GM12878 (cell line): ENCODE data around the gene DEXI. TPM values are rescaled to one million over a fixed set of nuclear protein-coding genes. Genes with fewer than 3 reads are reported as not detected.

Experiments
- BCLAF1 ChIP-seq: fragments of 450-650 bp; IDR thresholded peaks from 2 replicates; pipeline ENCODE4 v1.6.1; 2017; ENCODE audit warnings: antibody characterized with exemption, mild to moderate bottlenecking, moderate library complexity
- BRCA1 ChIP-seq: IDR thresholded peaks from 2 replicates; pipeline ENCODE4 v1.6.1; 2011; ENCODE audit warnings: low read depth, low read length, improper control_type of control experiment
- ELK1 ChIP-seq: IDR thresholded peaks from 2 replicates; pipeline ENCODE4 v1.6.1; 2012; ENCODE audit warnings: low read depth, low read length, improper control_type of control experiment
- FOS ChIP-seq: IDR thresholded peaks from 3 replicates; pipeline ENCODE4 v1.6.1; 2011; ENCODE audit warnings: borderline replicate concordance; ENCODE audit not compliant: insufficient read length; ENCODE audit errors: extremely low read depth
- KAT2A ChIP-seq: conservative IDR thresholded peaks from 2 replicates; pipeline ENCODE4 v1.6.1; 2011; ENCODE audit warnings: low read depth, low read length; ENCODE audit not compliant: control insufficient read depth
- POLR2A ChIP-seq: IDR thresholded peaks from 2 replicates; pipeline ENCODE4 v1.6.1; 2011; ENCODE audit warnings: low read depth, mild to moderate bottlenecking, low read length
- RAD21 ChIP-seq: IDR thresholded peaks from 2 replicates; pipeline ENCODE4 v1.6.1; 2011; ENCODE audit warnings: mild to moderate bottlenecking, low read depth, low read length, moderate library complexity; ENCODE audit not compliant: insufficient read depth
- SMAD1 ChIP-seq: fragments of 450-650 bp; IDR thresholded peaks from 2 replicates; pipeline ENCODE4 v1.6.1; 2018; ENCODE audit warnings: mild to moderate bottlenecking, low read depth; ENCODE audit not compliant: partially characterized antibody
- SP1 ChIP-seq: IDR thresholded peaks from one replicate; pipeline ENCODE4 v1.6.1; 2011; ENCODE audit warnings: low read depth, low read length
- TARDBP ChIP-seq: IDR thresholded peaks from 2 replicates; pipeline ENCODE4 v1.6.1; 2016; ENCODE audit warnings: borderline replicate concordance
- TCF12 ChIP-seq: IDR thresholded peaks from 2 replicates; pipeline ENCODE4 v1.6.1; 2011; ENCODE audit warnings: low read depth, mild to moderate bottlenecking, low read length
- ZBTB4 ChIP-seq: fragments of 450-650 bp; formaldehyde crosslinking; IDR thresholded peaks from 2 replicates; pipeline ENCODE4 v1.4.0; 2022; ENCODE audit warnings: mild to moderate bottlenecking, moderate library complexity
- ZNF24 ChIP-seq: fragments of 450-650 bp; IDR thresholded peaks from 2 replicates; pipeline ENCODE4 v1.6.1; 2017; ENCODE audit warnings: antibody characterized with exemption, mild to moderate bottlenecking
- polyA plus RNA-seq, 11 experiments: library from polyadenylated mRNA; depleted of rRNA in 4 of 11; unstranded in 6 of 11; stranded (reverse) in 5 of 11; fragments of >200 nt; fragmentation: Nextera tagmentation in 4 of 11; fragmentation: Illumina TruSeq in 1 of 11; extraction: Ambion mirVana in 4 of 11; extraction: Trizol in 1 of 11; gene quantifications; 1 replicate in 1 of 11; 2 replicates in 10 of 11; pipeline versions ENCODE4 v1.2.1 to v1.2.3, GENCODE V29; 2011 to 2016; ENCODE audit warnings: inconsistent platforms in 2 of 11, missing spikeins in 2 of 11, low read depth in 1 of 11
- total RNA-seq, 4 experiments: library from RNA; depleted of rRNA in 3 of 4; stranded (reverse); fragments of >200 nt in 3 of 4; fragmentation: Illumina TruSeq in 1 of 4; extraction: Trizol in 1 of 4; gene quantifications; 2 replicates each; pipeline versions ENCODE4 v1.2.1 to v1.2.3, GENCODE V29; 2013 to 2021
- TF ChIP-seq, protein P1 (sequence below): fragments of 450-650 bp; IDR thresholded peaks from 2 replicates; pipeline ENCODE4 v1.6.1; 2017; ENCODE audit warnings: low read depth, mild to moderate bottlenecking, moderate library complexity
- TF ChIP-seq, protein P2 (sequence below): IDR thresholded peaks from 2 replicates; pipeline ENCODE4 v1.6.1; 2012; ENCODE audit warnings: mild to moderate bottlenecking, low read depth, low read length
- TF ChIP-seq, protein P3 (sequence below): fragments of 450-650 bp; IDR thresholded peaks from 2 replicates; pipeline ENCODE4 v1.6.1; 2017; ENCODE audit warnings: borderline replicate concordance

The DEXI gene
- total and polyA plus RNA-seq, 10 of the 15 experiments (the other 5 are each of a cell fraction or from before 2014, with no cell fraction given), result 1.4 to 26.3 (median 18.4) TPM

- no peak for TF ChIP-seq FOS
- peak; percentile 28 for TF ChIP-seq SP1
- TF ChIP-seq RAD21, result no peak
- peak; percentile 67 for TF ChIP-seq TCF12
- TF ChIP-seq POLR2A, result no peak
- TF ChIP-seq ZNF24, result no peak
- TF ChIP-seq, protein P1, sequence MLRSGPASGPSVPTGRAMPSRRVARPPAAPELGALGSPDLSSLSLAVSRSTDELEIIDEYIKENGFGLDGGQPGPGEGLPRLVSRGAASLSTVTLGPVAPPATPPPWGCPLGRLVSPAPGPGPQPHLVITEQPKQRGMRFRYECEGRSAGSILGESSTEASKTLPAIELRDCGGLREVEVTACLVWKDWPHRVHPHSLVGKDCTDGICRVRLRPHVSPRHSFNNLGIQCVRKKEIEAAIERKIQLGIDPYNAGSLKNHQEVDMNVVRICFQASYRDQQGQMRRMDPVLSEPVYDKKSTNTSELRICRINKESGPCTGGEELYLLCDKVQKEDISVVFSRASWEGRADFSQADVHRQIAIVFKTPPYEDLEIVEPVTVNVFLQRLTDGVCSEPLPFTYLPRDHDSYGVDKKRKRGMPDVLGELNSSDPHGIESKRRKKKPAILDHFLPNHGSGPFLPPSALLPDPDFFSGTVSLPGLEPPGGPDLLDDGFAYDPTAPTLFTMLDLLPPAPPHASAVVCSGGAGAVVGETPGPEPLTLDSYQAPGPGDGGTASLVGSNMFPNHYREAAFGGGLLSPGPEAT, result peak; percentile 66; the same call in 1 of the 2 replicates
- no peak for TF ChIP-seq ZBTB4 (CRISPR knock-in tag)
- TF ChIP-seq, protein P2, sequence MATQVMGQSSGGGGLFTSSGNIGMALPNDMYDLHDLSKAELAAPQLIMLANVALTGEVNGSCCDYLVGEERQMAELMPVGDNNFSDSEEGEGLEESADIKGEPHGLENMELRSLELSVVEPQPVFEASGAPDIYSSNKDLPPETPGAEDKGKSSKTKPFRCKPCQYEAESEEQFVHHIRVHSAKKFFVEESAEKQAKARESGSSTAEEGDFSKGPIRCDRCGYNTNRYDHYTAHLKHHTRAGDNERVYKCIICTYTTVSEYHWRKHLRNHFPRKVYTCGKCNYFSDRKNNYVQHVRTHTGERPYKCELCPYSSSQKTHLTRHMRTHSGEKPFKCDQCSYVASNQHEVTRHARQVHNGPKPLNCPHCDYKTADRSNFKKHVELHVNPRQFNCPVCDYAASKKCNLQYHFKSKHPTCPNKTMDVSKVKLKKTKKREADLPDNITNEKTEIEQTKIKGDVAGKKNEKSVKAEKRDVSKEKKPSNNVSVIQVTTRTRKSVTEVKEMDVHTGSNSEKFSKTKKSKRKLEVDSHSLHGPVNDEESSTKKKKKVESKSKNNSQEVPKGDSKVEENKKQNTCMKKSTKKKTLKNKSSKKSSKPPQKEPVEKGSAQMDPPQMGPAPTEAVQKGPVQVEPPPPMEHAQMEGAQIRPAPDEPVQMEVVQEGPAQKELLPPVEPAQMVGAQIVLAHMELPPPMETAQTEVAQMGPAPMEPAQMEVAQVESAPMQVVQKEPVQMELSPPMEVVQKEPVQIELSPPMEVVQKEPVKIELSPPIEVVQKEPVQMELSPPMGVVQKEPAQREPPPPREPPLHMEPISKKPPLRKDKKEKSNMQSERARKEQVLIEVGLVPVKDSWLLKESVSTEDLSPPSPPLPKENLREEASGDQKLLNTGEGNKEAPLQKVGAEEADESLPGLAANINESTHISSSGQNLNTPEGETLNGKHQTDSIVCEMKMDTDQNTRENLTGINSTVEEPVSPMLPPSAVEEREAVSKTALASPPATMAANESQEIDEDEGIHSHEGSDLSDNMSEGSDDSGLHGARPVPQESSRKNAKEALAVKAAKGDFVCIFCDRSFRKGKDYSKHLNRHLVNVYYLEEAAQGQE, result no peak
- no peak for TF ChIP-seq ELK1
- TF ChIP-seq SMAD1, result peak; percentile 83
- no peak for TF ChIP-seq TARDBP
- TF ChIP-seq, protein P3, sequence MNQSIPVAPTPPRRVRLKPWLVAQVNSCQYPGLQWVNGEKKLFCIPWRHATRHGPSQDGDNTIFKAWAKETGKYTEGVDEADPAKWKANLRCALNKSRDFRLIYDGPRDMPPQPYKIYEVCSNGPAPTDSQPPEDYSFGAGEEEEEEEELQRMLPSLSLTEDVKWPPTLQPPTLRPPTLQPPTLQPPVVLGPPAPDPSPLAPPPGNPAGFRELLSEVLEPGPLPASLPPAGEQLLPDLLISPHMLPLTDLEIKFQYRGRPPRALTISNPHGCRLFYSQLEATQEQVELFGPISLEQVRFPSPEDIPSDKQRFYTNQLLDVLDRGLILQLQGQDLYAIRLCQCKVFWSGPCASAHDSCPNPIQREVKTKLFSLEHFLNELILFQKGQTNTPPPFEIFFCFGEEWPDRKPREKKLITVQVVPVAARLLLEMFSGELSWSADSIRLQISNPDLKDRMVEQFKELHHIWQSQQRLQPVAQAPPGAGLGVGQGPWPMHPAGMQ, result no peak
- TF ChIP-seq BRCA1, result no peak
- no peak for TF ChIP-seq KAT2A
- TF ChIP-seq BCLAF1, result no peak
These were observed 7.2 kb upstream of the DEXI start (continued) for GRCh38 chr16:10949424-10949970.
